SHP77 treated with DMSO at 0.1 percent for 48 hours (cell line): ENCODE measurements around the gene C10orf95.
"Not testable (repeated sequence)": the region's sequence is repeated elsewhere in the genome, so short reads cannot be mapped to it uniquely, and the experiment has no call there.

Experiments used
- DNase-seq: peaks from one replicate; lab custom pipeline; 2025; lab: John Stamatoyannopoulos, UW

The C10orf95 gene

DNA sequence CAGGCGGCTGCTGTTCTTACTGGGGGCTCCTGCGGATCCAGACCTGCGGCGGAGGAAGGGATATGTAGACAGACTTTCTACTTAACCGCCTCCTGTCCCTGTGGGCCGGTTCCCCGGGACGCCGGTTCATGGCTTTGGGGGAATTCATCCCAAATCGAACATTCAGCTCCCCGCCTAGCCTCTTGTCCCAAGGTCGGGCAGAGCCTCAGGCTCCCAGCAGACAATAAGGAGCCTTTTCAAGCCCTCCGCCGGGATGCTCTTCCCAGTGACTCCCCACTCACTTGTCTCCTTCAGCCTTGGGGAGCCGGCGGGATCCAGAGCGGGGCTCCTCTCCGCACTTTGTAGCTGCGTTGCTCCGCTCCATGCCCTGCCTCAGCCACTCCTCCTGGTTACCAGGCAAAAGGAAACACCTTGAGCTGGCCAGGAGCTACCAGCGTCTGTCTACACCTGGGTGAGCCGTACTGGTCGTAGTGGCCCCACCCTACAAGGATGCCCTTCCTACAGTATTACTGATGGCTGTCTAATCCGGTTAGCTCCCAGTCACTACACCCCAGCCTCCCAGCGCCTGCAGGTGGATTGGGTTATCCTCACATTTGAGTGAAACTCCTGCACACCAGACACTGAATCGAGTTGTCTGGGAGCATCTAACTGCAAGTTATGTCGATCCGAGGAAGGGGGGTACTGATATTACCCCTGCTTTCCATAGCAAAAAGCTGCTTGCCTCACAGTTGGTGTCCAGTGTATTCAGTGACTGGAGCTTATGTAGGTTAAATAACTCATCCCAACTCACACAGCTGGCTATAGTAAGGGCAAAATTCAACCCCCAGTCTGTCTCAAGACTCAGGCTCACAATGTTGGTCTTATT, at the start of gene C10orf95:
C10orf95 (minus strand) TSS at position 439 of the 865 bp plus-strand sequence. CDS start 450 bp downstream, outside the sequence.
- DNase-seq, result no peak

DNA sequence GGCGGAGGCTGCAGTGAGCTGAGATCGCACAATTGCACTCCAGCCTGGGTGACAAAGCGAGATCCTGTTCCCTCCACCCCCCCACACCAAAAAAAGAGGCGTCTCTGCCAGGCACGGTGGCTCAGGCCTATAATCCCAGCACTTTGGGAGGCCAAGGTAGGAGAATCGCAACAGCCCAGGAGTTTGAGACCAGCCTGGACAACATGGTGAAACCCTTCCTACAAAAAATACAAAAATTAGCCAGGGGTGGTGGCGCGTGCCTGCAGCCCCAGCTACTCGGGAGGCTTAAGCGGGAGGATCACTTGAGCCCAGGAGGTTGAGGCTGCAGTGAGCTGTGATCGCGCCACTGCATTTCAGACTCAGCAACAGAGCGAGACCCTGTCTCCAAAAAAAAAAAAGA, 49.3 kb upstream of the C10orf95 start:
- DNase-seq, result not testable (repeated sequence)

- no peak for DNase-seq
Observed at GRCh38 chr10:102499356-102499755, 48.0 kb upstream of the C10orf95 start.

DNA sequence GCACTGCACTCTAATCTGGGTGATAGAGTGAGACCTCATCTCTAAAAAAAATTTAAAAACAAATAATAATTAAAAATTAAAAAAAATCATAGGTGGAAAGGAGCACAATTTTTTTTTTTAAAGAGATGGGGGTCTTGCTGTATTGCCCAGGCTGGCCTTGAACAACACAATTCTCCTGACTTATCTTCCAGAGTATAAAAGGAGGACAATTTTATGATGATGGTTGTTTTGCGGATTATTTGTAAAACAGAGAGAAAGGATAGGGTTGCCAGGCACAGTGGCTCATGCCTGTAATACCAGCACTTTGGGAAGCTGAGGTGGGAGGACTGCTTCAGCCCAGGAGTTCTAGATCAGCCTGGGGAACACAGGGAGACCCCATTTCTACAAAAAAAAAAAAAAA, 46.2 kb upstream of the C10orf95 start:
- no peak for DNase-seq

- DNase-seq, result no peak
Observed at GRCh38 chr10:102493771-102494170, 42.4 kb upstream of the C10orf95 start.

GRCh38 chr10:102492983-102493382, 41.6 kb upstream of the C10orf95 start:
- DNase-seq, result no peak

DNA sequence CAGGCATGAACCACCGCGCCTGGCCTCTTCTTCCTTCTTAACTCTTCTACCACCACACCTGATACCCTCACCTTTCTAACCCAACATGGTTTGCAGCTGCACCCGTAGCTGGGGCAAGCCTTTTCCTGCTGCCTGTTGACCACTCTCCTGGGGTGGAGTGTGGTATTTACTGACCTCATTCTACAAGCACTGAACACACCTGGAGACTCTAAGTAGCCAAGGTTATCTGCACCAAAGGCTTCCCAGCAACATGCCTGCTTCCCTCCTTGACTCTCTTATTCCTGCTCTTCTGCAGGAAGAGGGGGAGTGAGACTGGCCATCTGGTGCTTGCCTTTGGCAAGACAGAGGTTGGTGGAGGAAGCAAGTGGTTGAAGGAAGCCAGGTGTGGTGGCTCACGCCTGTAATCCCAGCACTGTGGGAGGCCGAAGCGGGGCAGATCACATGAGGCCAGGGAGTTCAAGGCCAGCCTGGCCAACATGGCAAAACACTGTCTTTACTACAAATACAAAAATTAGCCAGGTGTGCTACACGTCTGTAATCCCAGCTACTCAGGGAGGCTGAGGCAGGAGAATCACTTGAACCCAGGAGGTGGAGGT, 41.1 kb upstream of the C10orf95 start:
- no peak for DNase-seq

DNA sequence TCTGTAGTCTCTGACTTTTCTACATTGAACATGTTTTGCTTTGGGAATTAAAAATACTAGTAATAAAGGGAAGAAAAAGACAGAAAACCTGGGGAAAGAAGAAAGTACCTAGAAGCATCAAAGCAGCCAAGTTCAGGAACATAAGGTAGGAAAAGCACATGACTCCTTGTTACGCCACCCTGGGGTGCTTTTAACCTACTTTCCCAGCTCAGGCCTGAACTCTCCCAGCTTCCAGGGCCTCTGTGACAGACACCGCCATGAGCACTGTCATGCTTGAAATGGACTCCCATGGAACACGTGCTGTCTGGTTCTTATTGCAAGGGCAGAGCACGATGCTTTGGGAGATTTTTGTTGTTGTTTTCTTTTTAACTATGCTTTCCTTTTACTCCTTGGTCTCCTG, 39.8 kb upstream of the C10orf95 start:
- DNase-seq, result no peak

DNA sequence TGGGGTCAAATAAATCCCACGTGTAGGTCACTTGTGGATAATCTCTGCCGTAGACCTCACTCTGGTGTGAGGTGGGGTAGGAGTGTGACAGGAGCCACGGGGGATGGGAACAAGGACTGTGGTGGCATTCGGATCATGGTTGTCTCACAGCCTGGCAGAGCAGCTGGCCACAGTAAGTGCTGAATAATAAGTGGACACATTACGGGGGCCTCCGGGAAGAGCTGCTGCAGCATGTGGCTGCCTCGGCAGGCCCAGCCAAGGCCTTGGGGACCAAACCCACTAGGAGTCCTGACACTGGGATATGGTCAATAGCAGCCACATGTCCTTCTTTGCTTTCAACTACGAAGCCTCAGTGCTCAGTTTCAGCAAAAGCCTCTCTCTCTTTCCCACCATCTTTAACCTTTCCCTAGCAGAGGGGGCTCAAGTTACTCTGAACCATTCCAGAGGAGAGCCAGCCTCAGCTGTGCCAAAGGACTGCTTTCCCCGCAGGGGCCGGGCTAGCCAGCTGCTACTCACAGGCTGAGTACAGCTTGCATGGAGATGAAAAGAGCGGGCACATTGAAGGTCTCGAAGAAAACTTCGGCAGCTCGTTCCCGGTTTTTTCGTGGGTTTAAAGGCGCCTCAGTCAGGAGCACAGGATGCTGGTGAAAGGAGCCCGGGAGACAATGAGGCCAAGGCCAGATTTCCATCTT, 33.9 kb upstream of the C10orf95 start:
- no peak for DNase-seq

GRCh38 chr10:102484021-102484420, 32.7 kb upstream of the C10orf95 start:
- DNase-seq, result no peak

DNA sequence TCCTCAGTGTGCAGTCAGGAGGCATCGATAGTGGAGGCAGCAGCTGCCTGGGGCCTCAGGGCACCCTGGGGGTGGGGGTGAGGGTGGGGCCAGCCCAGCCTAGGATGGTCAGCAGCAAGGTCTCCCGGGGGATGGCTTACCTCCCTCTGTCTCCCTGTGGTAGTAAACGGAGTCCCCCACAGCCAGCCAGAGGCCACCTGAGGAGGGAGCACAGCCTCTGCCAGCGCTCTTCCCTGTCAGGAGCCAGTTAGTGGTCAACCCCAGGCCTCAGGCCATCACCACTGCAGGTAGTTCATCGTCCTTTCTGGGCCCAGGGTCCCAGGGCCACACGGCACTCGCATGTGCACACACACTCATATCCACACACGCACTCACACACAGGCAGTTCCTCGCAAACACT, 29.1 kb upstream of the C10orf95 start:
- DNase-seq, result no peak

DNA sequence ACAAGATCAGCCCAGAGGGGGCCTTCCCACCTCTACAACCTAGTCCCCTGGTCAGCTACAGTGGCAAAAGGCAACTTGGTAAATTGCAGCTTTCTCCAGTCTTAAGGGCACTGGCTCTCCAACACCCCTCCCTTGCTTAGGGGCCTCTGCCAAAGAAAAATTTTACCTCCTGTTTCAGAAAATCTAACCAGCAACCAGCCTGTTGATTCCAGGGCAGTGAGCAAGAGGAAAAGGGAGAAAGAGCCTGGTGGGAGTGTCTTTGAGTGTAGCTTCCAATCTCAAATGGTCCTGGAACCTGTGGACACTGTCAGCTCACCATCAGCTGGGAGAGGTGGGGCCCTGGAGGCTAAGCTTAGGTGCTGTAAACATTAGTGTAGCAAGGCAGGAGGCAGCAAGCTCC, 28.3 kb upstream of the C10orf95 start:
- DNase-seq, result no peak

- DNase-seq, result no peak
Observed at GRCh38 chr10:102476466-102477141, 25.3 kb upstream of the C10orf95 start.

GRCh38 chr10:102475451-102476040, 24.2 kb upstream of the C10orf95 start:
- no peak for DNase-seq

DNA sequence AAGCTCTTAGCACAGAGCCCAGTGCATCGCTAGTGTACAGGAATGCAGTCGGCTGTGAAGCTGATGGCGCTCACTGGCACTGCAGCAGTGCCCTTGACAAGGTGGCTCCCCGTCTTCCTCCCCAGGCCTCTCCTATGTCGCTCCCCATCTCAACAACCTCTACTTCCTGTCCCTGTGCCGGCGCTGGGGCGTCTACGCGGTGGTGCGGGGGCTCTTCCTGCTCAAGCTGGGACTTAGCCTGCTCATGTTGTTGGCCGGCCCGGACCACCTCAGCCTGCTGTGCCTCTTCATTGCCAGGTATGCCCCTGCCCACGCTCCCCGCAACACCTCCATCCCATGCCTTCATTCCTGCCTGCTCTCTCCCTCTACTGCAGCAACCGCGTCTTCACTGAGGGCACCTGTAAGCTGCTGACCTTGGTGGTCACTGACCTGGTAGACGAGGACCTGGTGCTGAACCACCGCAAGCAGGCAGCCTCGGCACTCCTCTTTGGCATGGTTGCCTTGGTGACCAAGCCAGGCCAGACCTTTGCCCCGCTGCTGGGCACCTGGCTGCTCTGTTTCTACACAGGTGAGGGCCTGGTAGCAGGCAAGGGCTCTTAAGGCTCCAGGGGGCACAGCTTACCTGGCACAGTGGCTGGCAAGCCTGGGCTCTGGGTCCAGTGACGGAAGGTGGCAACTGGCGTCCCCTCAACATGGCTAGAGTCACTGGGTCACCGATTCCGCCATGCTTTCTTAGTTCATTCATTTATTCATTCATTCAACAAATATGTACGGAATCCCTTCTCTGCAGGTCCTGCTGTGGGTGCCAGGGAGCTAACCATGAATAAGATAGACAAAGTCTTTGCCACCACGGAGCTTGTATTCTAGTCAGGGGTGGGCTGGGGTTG, 22.3 kb upstream of the C10orf95 start:
- no peak for DNase-seq

- no peak for DNase-seq
Observed at GRCh38 chr10:102470579-102471546, 19.5 kb upstream of the C10orf95 start.

GRCh38 chr10:102468683-102469082, 17.3 kb upstream of the C10orf95 start:
- DNase-seq, result no peak

DNA sequence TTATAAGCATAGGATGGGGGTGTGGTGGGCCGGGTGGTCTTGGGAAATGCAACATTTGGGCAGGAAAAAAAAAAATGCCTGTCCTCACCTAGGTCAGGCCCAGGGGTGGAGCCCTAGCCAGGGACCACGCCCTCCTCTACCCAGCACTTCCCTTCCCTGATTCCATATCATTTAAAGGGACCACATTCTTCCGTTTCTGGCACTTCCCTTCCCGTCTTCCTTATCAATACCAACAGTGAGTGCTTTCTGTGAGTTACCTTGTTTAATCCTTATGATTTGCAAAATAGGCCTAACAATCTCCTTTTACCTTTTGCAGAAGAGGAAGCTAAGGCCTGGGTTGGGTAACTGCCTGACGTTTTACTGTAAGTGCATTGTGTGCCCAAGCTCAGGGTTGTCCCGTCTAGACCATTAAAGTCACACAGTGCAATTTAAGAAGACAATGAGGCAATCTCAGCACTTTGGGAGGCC, 16.7 kb upstream of the C10orf95 start:
- DNase-seq, result no peak

GRCh38 chr10:102467318-102467717, 16.0 kb upstream of the C10orf95 start:
- no peak for DNase-seq

GRCh38 chr10:102465466-102465865, 14.1 kb upstream of the C10orf95 start:
- DNase-seq, result no peak
